Measurements from ENCODE around the gene QDPR. TPM values are rescaled to one million over a fixed set of nuclear protein-coding genes. Genes with fewer than 3 reads are reported as not detected.

Gene QDPR
- total RNA-seq (10 to 100 TPM; 26.3 to 45.4 TPM), polyA plus RNA-seq (10 to 100 TPM; 23.4 to 36.5 TPM)
- long read RNA-seq, donor 1, transcript QDPR-201 (7 exons, 1,648 nt), result major isoform, 20 of 27 reads
- long read RNA-seq, donor 1, partial matches to known transcripts, result 6 of 27 reads
- long read RNA-seq, donor 1, other reads (novel, unspliced or antisense), result 0 of 27 reads
- long read RNA-seq, donor 2, transcript QDPR-201 (7 exons, 1,648 nt), result major isoform, 7 of 11 reads
- long read RNA-seq, donor 2, partial matches to known transcripts, result 0 of 11 reads
- long read RNA-seq, donor 2, other reads (novel, unspliced or antisense), result 0 of 11 reads
- long read RNA-seq, donor 3, transcript QDPR-201 (7 exons, 1,648 nt), result major isoform, 13 of 14 reads
- long read RNA-seq, donor 3, partial matches to known transcripts, result 0 of 14 reads
- long read RNA-seq, donor 3, other reads (novel, unspliced or antisense), result 0 of 14 reads
- long read RNA-seq, donor 4, transcript QDPR-201 (7 exons, 1,648 nt), result major isoform, 10 of 18 reads
- long read RNA-seq, donor 4, partial matches to known transcripts, result 0 of 18 reads
- long read RNA-seq, donor 4, other reads (novel, unspliced or antisense), result 0 of 18 reads
- long read RNA-seq, donor 5, transcript QDPR-202 (6 exons, 1,278 nt), result minor isoform, 9 of 51 reads
- long read RNA-seq, donor 5, transcript QDPR-201 (7 exons, 1,648 nt), result major isoform, 33 of 51 reads
- long read RNA-seq, donor 5, partial matches to known transcripts, result 5 of 51 reads
- long read RNA-seq, donor 5, other reads (novel, unspliced or antisense), result 0 of 51 reads

- TF ChIP-seq CTCF (IDR thresholded peaks at IDR 0.05; ENCODE audit: control extremely low read depth, extremely low read depth), result peak; percentile 4
- Histone ChIP-seq H3K4me1 (ENCODE audit: control insufficient read depth in 5 of 5, insufficient read depth in 5 of 5, low read length in 5 of 5) (peaks cover 0 to 18% (median 5%) of the 10 kb centered on the region in 5 donors), H3K9ac (ENCODE audit: insufficient read depth in 1 of 2, low read length in 2 of 2) (peak within 1 kb of the TSS; percentile 21 to 57), H3K27ac (ENCODE audit: low read depth in 1 of 2, low read length in 1 of 2) (peak within 1 kb of the TSS; percentile 80 to 93), H3K9me3 (ENCODE audit: control insufficient read depth in 4 of 4, insufficient read depth in 3 of 4, low read length in 3 of 4) (no peaks in the 10 kb centered on the region), H3K27me3 (ENCODE audit: control insufficient read depth in 3 of 3, insufficient read depth in 3 of 3, low read length in 2 of 3) (peaks cover 0 to 5% (median 0%) of the 10 kb centered on the region in 3 donors), H3K36me3 (ENCODE audit: control insufficient read depth in 4 of 4, insufficient read depth in 4 of 4, low read length in 4 of 4) (peaks cover 0 to 9% (median 4%) of the 10 kb centered on the region in 4 donors), H3K4me3 (peak within 1 kb of the TSS; percentile 88)
- peak; percentile 79 to 88 (median 85) for DNase-seq
- whole genome bisulfite sequencing, 2 donors, result 1% methylated on average over 55 to 65 of the region's 65 CpGs
- ATAC-seq (ENCODE audit: insufficient read depth, low FRiP score), result peak; percentile 93
These were observed at the start of gene QDPR for GRCh38 chr4:17511950-17512795. Gene QDPR, minus strand, starts transcription at chr4:17512090. Its CDS starts 36 bp downstream, at chr4:17512054.

GRCh38 chr4:17561195-17561909 lies 49.5 kb upstream of the QDPR start:
- Histone ChIP-seq H3K9ac (ENCODE audit: insufficient read depth in 1 of 2, low read length in 2 of 2) (no peak overlapping the region), H3K4me3 (no peak overlapping the region), H3K27me3 (ENCODE audit: control insufficient read depth in 3 of 3, insufficient read depth in 3 of 3, low read length in 2 of 3) (no peaks in the 10 kb centered on the region), H3K27ac (ENCODE audit: low read depth in 1 of 2, low read length in 1 of 2) (no peak overlapping the region), H3K9me3 (ENCODE audit: control insufficient read depth in 4 of 4, insufficient read depth in 3 of 4, low read length in 3 of 4) (no peaks in the 10 kb centered on the region), H3K4me1 (ENCODE audit: control insufficient read depth in 5 of 5, insufficient read depth in 5 of 5, low read length in 5 of 5) (no peaks in the 10 kb centered on the region), H3K36me3 (ENCODE audit: control insufficient read depth in 4 of 4, insufficient read depth in 4 of 4, low read length in 4 of 4) (no peaks in the 10 kb centered on the region)
- ATAC-seq (ENCODE audit: insufficient read depth, low FRiP score) (no peak), DNase-seq (no peak)
- no peak for TF ChIP-seq CTCF (IDR thresholded peaks at IDR 0.05; ENCODE audit: control extremely low read depth, extremely low read depth)
- WGBS, 2 donors, result 87 to 93% methylated on average over 8 of the region's 8 CpGs

- 87 to 91% methylated on average over 6 of the region's 6 CpGs for WGBS, 2 donors
- no peak for TF ChIP-seq CTCF (IDR thresholded peaks at IDR 0.05; ENCODE audit: control extremely low read depth, extremely low read depth)
- no peaks in the 10 kb centered on the region for H3K9me3 ChIP-seq (ENCODE audit: control insufficient read depth in 4 of 4, insufficient read depth in 3 of 4, low read length in 3 of 4)
- DNase-seq, result no peak
- no peaks in the 10 kb centered on the region for H3K36me3 ChIP-seq (ENCODE audit: control insufficient read depth in 4 of 4, insufficient read depth in 4 of 4, low read length in 4 of 4)
- no peak overlapping the region for H3K4me3 ChIP-seq
- H3K4me1 ChIP-seq (ENCODE audit: control insufficient read depth in 5 of 5, insufficient read depth in 5 of 5, low read length in 5 of 5), result no peaks in the 10 kb centered on the region
- ATAC-seq (ENCODE audit: insufficient read depth, low FRiP score), result no peak
- H3K27ac ChIP-seq (ENCODE audit: low read depth in 1 of 2, low read length in 1 of 2), result no peak overlapping the region
- H3K9ac ChIP-seq (ENCODE audit: insufficient read depth in 1 of 2, low read length in 2 of 2), result no peak overlapping the region
- peaks cover 0 to 4% (median 2%) of the 10 kb centered on the region in 3 donors for H3K27me3 ChIP-seq (ENCODE audit: control insufficient read depth in 3 of 3, insufficient read depth in 3 of 3, low read length in 2 of 3)
These were observed 48.3 kb upstream of the QDPR start for GRCh38 chr4:17560065-17560673.
